T-helper 1 cell treated with Interleukin-12 subunit alpha and Interleukin-12 subunit beta and Interleukin-4 antibody, amounts not matched to agents 30 ng/mL and 1 ng/mL, for 36 hours (primary cell): Measurements from ENCODE around the gene ZCCHC10. TPM values are rescaled to one million over a fixed set of nuclear protein-coding genes. Genes with fewer than 3 reads are reported as not detected.
"Not testable (repeated sequence)": the region's sequence is repeated elsewhere in the genome, so short reads cannot be mapped to it uniquely, and the experiment has no call there.

Source experiments
- intact Hi-C: fragments of 100-400 bp; cut with micrococcal nuclease; formaldehyde crosslinking; loops from one replicate; pipeline ENCODE4 v1.15.1; 2024
- total RNA-seq: library from RNA; stranded (reverse); gene quantifications from 2 replicates; pipeline ENCODE4 v1.2.3, GENCODE V29; 2022

Gene ZCCHC10
- total RNA-seq, 1 donor from 2014 or later = 34.3 TPM

DNA sequence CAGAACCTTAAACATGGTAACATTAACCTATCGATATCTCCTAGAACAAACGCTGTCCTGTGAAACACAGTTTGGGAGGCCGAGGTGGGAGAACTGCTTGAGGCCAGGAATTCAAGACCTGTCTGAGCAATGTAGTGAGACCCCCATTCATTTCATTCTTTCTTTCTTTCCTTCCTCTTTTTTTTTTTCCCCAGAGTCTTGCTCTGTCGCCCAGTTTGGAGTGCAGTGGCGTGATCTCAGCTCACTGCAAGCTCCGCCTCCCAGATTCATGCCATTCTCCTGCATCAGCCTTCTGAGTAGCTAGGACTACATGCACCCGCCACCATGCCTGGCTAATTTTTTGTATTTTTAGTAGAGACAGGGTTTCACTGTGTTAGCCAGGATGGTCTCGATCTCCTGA, 20.2 kb upstream of the ZCCHC10 start:
- intact Hi-C loops = not testable (repeated sequence)

DNA sequence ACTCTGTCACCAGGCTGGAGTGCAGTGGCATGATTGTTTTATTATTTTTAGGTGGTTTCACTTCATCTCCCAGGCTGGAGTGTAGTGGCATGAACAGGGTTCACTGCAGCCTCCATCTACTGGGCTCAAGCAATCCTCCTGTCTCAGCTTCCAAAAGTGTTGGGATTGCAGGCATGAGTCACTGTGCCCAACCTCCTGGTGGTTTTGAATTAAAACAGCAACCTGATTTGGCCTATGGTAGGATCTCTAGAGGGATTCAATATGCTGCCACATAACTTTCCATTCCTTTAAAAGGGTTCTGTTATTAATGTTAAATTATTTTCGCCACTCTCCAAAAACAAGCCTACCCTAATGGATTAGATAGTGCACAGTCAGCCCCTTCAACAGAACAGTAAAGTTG, 15.6 kb upstream of the ZCCHC10 start:
- intact Hi-C loops = no loop called here

- intact Hi-C loops = no loop called here
Measured at GRCh38 chr5:133041157-133041784, 14.9 kb upstream of the ZCCHC10 start.

GRCh38 chr5:133036677-133037076, 10.3 kb upstream of the ZCCHC10 start:
- intact Hi-C loops = not testable (repeated sequence)

GRCh38 chr5:133035224-133035623, 8.9 kb upstream of the ZCCHC10 start:
- intact Hi-C loops = no loop called here

GRCh38 chr5:133034064-133034463, 7.7 kb upstream of the ZCCHC10 start:
- intact Hi-C loops = no loop called here

- intact Hi-C loops = no loop called here
Measured at GRCh38 chr5:133032852-133033742, 6.7 kb upstream of the ZCCHC10 start.

GRCh38 chr5:133030343-133031005, 4.1 kb upstream of the ZCCHC10 start:
- intact Hi-C loops = no loop called here

GRCh38 chr5:133029416-133029815, 3.1 kb upstream of the ZCCHC10 start:
- intact Hi-C loops = loop anchor here (10.0 kb wide), 1 partner anchor 1395 kb away; the partner anchor contains the start of gene RAPGEF6

GRCh38 chr5:133026664-133027153, 360 bp upstream of the ZCCHC10 start:
- intact Hi-C loops = loop anchor here (1.0 to 10.0 kb wide), 7 partner anchors 25 to 1392 kb away; partner anchors contain the start of genes AFF4, C5orf15, GDF9 and KIF3A

DNA sequence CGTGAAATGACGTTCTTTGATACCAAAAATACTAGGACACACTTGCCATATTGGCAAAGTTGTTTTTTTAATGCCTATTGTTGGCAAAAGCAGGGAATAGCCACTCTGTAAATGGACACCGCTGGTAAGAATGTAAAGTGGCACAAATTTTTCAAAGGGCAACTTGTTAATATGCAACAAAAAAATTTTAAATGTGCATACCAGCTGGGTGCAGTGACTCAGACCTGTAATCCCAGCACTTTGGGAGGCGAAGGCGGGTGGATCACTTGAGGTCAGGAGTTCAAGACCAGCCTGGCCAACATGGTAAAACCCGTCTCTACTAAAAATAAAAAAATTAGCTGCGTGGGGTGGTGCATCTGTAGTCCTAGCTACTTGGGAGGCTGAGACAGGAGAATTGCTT, 6.9 kb downstream of the ZCCHC10 start:
- intact Hi-C loops = not testable (repeated sequence)

DNA sequence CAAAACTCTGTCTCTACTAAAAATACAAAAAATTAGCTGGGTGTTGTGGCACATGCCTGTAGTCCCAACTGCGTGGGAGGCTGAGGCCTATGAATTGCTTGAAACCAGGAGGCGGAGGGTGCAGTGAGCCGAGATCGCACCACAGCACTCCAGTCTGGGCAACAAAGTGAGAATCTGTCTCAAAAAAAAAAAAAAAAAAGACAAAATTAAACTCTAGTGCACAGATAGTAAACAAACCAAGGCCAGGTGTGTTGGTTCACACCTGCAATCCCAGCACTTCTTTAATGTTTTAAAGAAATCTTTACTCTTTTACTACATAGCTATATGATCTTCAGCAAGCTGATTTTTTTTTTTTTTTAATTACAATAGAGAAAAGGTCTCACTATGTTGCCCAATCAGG, 8.4 kb downstream of the ZCCHC10 start:
- intact Hi-C loops = no loop called here

- intact Hi-C loops = no loop called here
Measured at GRCh38 chr5:133015466-133015865, 10.9 kb downstream of the ZCCHC10 start.

GRCh38 chr5:133008455-133008854, 17.9 kb downstream of the ZCCHC10 start:
- intact Hi-C loops = not testable (repeated sequence)

GRCh38 chr5:133006653-133007052, 19.7 kb downstream of the ZCCHC10 start:
- intact Hi-C loops = no loop called here

GRCh38 chr5:132999246-132999645, 27.1 kb downstream of the ZCCHC10 start:
- intact Hi-C loops = no loop called here

- intact Hi-C loops = no loop called here
Measured at GRCh38 chr5:132998556-132998955, 27.8 kb downstream of the ZCCHC10 start.

DNA sequence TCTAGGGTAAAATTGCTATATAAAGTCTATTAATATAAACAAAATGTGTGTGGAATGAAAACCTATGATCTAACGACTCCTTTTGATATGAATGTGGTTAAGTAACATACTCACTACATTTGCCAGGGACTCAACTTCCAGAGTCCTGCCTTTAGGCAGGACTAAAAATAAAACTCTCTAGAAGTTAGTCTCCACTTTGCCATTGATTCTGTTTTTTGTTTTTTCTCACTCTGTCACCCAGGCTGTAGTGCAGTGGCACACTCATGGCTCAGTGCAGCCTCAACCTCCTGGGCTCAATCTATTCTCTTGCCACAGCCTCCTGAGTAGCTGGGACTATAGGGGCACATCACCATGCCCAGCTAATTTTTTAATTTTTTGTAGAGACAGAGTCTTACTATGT, 30.0 kb downstream of the ZCCHC10 start:
- intact Hi-C loops = no loop called here

DNA sequence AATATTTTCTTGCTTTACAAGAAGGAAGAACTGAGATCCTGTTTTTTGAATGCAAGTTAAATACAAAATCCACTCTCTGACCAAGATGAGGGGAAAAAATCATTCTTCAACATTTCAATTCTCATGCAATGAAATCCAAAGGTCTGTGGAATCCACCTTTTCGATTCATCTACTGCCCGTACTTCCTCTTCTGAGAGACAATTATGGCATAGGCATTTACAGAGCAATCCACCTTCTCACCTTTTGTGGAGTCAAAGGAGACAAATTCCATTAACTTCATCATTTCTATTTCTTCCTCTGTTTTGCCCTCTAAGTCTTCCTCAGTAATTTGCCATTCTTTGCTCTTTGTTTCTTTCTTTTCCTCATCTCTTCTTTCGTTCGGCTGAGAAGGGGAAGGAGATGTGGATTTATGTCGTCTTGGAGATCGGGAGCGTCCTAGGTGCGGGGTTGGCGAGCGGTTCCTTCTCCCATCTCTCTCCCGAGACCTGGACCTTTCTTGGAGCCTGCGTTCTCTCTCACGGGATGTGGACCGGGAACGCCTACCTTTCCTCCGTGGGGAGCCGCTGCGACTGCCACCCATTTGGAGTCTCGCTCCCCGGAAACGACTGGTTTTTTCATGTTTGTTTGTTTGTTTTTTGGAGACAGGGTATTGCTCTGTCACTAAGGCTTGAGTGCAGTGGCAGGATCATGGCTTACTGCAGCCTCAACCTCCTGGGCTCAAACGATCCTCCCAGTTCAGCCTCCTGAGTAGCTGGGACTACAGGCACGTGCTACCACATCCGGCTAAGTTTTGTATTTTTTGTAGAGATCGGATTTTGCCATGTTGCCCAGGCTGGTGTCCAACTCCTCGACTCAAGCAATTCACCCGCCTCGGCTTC, 38.6 kb downstream of the ZCCHC10 start:
- intact Hi-C loops = no loop called here

DNA sequence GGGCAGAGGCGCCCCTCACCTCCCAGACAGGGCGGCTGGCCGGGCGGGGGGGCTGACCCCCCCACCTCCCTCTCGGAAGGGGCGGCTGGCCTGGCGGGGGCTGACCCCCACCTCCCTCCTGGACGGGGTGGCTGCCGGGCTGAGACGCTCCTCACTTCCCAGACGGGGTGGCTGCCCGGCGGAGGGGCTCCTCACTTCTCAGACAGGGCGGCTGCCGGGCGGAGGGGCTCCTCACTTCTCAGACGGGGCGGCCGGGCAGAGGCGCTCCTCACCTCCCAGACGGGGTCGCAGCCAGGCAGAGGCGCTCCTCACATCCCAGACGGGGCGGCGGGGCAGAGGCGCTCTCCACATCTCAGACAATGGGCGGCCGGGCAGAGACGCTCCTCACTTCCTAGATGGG, 43.4 kb downstream of the ZCCHC10 start:
- intact Hi-C loops = not testable (repeated sequence)

DNA sequence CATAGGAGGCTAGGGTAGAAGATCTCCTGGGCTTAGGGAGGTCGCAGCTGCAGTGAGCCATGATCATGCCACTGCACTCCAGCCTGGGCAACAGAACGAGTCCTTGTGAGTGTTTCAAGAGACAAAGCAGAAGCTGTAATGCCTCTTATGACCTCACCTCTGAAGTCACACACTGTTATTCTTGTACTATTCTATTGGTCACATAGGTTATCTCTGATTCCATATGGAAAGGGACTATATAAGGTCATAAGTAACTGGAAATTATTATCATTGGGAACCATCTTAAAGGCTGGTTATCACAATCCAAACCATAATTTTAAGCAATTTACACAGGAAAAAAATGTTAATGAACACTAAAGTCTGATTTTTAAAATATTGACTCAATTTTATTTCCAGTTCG, 45.1 kb downstream of the ZCCHC10 start:
- intact Hi-C loops = no loop called here
